ENCODE data around the gene IFT52.

Gene IFT52

GRCh38 chr20:43590392-43591303 is at the start of gene IFT52:
IFT52 (plus strand) TSS chr20:43590937; CDS start chr20:43594699, 3,762 bp downstream.
- peak; percentile 88 for DNase-seq (ENCODE audit: low read depth)

- no peak for DNase-seq (ENCODE audit: low read depth)
Observed at GRCh38 chr20:43541214-43541613, 49.5 kb upstream of the IFT52 start.

GRCh38 chr20:43542161-43542560 is 48.6 kb upstream of the IFT52 start:
- no peak for DNase-seq (ENCODE audit: low read depth)

GRCh38 chr20:43542674-43543073 is 48.1 kb upstream of the IFT52 start:
- DNase-seq (ENCODE audit: low read depth), result no peak

GRCh38 chr20:43543138-43543537 is 47.6 kb upstream of the IFT52 start:
- no peak for DNase-seq (ENCODE audit: low read depth)

- DNase-seq (ENCODE audit: low read depth), result no peak
Observed at GRCh38 chr20:43544501-43544900, 46.2 kb upstream of the IFT52 start.

- no peak for DNase-seq (ENCODE audit: low read depth)
Observed at GRCh38 chr20:43545837-43546578, 44.7 kb upstream of the IFT52 start.

GRCh38 chr20:43548273-43548880 is 42.4 kb upstream of the IFT52 start:
- DNase-seq (ENCODE audit: low read depth), result no peak

GRCh38 chr20:43549416-43550065 is 41.2 kb upstream of the IFT52 start:
- DNase-seq (ENCODE audit: low read depth), result no peak

- DNase-seq (ENCODE audit: low read depth), result no peak
Observed at GRCh38 chr20:43550456-43550855, 40.3 kb upstream of the IFT52 start.

GRCh38 chr20:43554369-43554768 is 36.4 kb upstream of the IFT52 start:
- DNase-seq (ENCODE audit: low read depth), result no peak

GRCh38 chr20:43558412-43559146 is 32.2 kb upstream of the IFT52 start, which contains the start of gene SGK2:
SGK2 (plus strand) TSS chr20:43559027; CDS start chr20:43566496, 7,469 bp downstream.
- no peak for DNase-seq (ENCODE audit: low read depth)

GRCh38 chr20:43559147-43559987 is 31.4 kb upstream of the IFT52 start:
- DNase-seq (ENCODE audit: low read depth), result no peak

GRCh38 chr20:43560974-43561373 is 29.8 kb upstream of the IFT52 start:
- no peak for DNase-seq (ENCODE audit: low read depth)

GRCh38 chr20:43563429-43563828 is 27.3 kb upstream of the IFT52 start:
- DNase-seq (ENCODE audit: low read depth), result no peak

- no peak for DNase-seq (ENCODE audit: low read depth)
Observed at GRCh38 chr20:43563991-43564390, 26.7 kb upstream of the IFT52 start.

GRCh38 chr20:43564455-43564854 is 26.3 kb upstream of the IFT52 start:
- DNase-seq (ENCODE audit: low read depth), result no peak

- no peak for DNase-seq (ENCODE audit: low read depth)
Observed at GRCh38 chr20:43564993-43565757, 25.6 kb upstream of the IFT52 start.

GRCh38 chr20:43565758-43566104 is 25.0 kb upstream of the IFT52 start:
- DNase-seq (ENCODE audit: low read depth), result no peak

- DNase-seq (ENCODE audit: low read depth), result no peak
Observed at GRCh38 chr20:43567477-43567876, 23.3 kb upstream of the IFT52 start.
